ENCODE measurements around the gene POLR2E. TPM values are rescaled to one million over a fixed set of nuclear protein-coding genes. Genes with fewer than 3 reads are reported as not detected.
A peak's percentile ranks its signal among the peaks of the same experiment; 100 is the strongest.

POLR2E gene
- total and polyA plus RNA-seq, 9 of the 15 experiments (the other 6 are each of a cell fraction or from before 2014, with no cell fraction given) = 3.4 to 413 (median 244) TPM

DNA sequence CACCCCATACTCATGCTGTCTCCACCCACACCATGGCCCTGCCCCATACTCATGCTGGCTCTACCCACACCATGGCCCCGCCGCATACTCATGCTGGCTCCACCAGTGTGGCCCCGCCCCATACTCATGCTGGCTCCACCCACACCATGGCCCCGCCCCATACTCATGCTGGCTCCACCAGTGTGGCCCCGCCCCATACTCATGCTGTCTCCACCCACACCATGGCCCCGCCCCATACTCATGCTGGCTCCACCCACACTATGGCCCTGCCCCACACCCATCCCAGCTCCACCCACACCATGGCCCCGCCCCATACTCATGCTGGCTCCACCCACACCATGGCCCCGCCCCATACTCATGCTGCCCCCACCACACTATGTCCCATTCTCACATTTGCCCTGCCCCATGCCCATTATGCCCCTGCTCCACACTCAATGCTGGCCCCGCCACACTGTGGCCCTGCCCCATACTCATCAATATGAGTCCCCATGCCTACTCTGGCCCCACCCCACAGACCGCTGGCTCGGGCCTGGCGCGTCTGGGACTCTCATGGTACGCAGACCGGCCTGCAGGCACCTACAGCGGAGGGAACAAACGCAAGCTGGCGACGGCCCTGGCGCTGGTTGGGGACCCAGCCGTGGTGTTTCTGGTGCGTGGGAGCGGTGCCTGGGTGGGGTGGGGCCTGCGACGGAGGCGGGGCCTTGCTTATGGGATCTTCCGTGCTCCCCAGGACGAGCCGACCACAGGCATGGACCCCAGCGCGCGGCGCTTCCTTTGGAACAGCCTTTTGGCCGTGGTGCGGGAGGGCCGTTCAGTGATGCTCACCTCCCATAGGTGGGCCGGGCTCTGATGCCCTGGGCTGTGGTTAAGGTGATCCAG is 31.9 kb downstream of the POLR2E start (continued):
- TF ChIP-seq, protein P1, sequence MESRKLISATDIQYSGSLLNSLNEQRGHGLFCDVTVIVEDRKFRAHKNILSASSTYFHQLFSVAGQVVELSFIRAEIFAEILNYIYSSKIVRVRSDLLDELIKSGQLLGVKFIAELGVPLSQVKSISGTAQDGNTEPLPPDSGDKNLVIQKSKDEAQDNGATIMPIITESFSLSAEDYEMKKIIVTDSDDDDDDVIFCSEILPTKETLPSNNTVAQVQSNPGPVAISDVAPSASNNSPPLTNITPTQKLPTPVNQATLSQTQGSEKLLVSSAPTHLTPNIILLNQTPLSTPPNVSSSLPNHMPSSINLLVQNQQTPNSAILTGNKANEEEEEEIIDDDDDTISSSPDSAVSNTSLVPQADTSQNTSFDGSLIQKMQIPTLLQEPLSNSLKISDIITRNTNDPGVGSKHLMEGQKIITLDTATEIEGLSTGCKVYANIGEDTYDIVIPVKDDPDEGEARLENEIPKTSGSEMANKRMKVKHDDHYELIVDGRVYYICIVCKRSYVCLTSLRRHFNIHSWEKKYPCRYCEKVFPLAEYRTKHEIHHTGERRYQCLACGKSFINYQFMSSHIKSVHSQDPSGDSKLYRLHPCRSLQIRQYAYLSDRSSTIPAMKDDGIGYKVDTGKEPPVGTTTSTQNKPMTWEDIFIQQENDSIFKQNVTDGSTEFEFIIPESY (CRISPR knock-in tag; IDR thresholded peaks at IDR 0.05) = peak; percentile 94
- TF ChIP-seq HDAC6 (IDR thresholded peaks at IDR 0.05; ENCODE audit: low read depth, low read length) (no peak), PHF20 (IDR thresholded peaks at IDR 0.05; ENCODE audit: partially characterized antibody) (no peak), SMAD1 (IDR thresholded peaks at IDR 0.05; ENCODE audit: low read depth, low read length, partially characterized antibody) (no peak)
- TF ChIP-seq, protein P2, sequence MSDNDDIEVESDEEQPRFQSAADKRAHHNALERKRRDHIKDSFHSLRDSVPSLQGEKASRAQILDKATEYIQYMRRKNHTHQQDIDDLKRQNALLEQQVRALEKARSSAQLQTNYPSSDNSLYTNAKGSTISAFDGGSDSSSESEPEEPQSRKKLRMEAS (CRISPR knock-in tag; IDR thresholded peaks at IDR 0.05) = 0 out of 2 replicates have a peak, but pooled peaks have one; percentile 4

DNA sequence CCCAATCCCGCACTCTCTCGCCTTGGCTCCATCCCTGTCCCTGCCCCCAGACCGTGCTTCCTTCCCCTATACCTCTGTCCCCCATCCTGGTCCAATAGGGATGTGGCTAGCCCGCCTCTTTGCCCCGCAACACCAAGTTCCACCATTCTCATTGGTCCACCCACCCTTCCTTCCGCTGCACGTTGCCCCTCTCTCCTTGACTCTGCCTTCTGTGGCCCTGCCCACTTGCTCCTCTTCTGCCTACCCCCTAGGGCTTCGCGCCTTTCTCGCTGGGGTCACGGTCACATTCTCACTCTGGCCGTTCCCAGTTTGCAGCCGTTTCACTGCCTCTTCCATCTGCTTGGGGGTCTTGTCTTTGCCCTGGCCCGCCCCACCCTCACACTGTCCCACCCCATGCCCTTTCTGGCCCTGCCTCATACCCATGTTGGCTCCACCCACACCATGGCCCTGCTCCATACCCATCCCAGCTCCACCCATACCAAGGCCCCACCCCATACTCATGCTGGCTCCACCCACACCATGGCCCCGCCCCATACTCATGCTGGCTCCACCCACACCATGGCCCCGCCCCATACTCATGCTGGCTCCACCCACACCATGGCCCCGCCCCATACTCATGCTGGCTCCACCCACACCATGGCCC is 32.7 kb downstream of the POLR2E start:
- H3K4me1 ChIP-seq (replicated peaks in 1 of 2; ENCODE audit: control insufficient read depth in 2 of 2, insufficient read depth in 2 of 2, low read length in 2 of 2) = peaks cover 9 to 60% of the 10 kb centered on the region in 2 experiments
- in situ Hi-C loops (cut with MboI) = no loop called here
- no peaks in the 10 kb centered on the region for H3K27me3 ChIP-seq (ENCODE audit: control insufficient read depth in 2 of 2, insufficient read depth in 2 of 2, low read length in 2 of 2)
- 78% methylated on average over 9 of the region's 17 CpGs for WGBS (ENCODE audit: insufficient coverage, low coverage, missing lambda C conversion rate)
- no TSS peak for BruUV-seq (replicated peaks)
- POLR2A ChIA-PET = interaction anchor here (0.5 to 1.1 kb wide), 2 partner anchors 8 to 37 kb away, joined by 3 to 4 read pairs; no protein-coding TSS in a partner anchor
- no peaks in the 10 kb centered on the region for H3K9me1 ChIP-seq (ENCODE audit: control insufficient read depth, insufficient read depth, low read length)
- no peak overlapping the region for H2AFZ ChIP-seq (ENCODE audit: low read depth, low read length)
- H3K9ac ChIP-seq (ENCODE audit: insufficient read depth in 1 of 2, low read depth in 2 of 2, low read length in 2 of 2) = peak overlapping the region in 1 of 2 experiments; percentile 37; a peak in 1 of 4 replicates
- no peaks in the 10 kb centered on the region for H3K79me2 ChIP-seq (ENCODE audit: control insufficient read depth, insufficient read depth, low read length)
- CTCF ChIA-PET (ENCODE audit: low intra/inter-chr PET ratio) = no interaction called here
- FAIRE-seq = no peak
- no peaks in the 10 kb centered on the region for H3K9me3 ChIP-seq (replicated peaks; ENCODE audit: control insufficient read depth, insufficient read depth, low read depth, low read length)
- peaks cover 40% of the 10 kb centered on the region for H3K36me3 ChIP-seq (ENCODE audit: control insufficient read depth, insufficient read depth, low read length)
- intact Hi-C loops (cut with micrococcal nuclease) = no loop called here
- H3K4me2 ChIP-seq (ENCODE audit: insufficient read depth, low read length) = no peak overlapping the region
- peak in 3 of 4 experiments; percentile 81 to 85 (median 83) for DNase-seq (ENCODE audit: extremely low read depth in 1 of 4, low spot score in 3 of 4)
- no peak overlapping the region for H3K27ac ChIP-seq (ENCODE audit: extremely low read depth, low read depth, low read length)
- H4K20me1 ChIP-seq (replicated peaks; ENCODE audit: control insufficient read depth, insufficient read depth, low read length) = no peaks in the 10 kb centered on the region
- H3K4me3 ChIP-seq = no peak overlapping the region
- ATAC-seq = peak; percentile 72
- TF ChIP-seq, protein P1 (CRISPR knock-in tag; IDR thresholded peaks at IDR 0.05) = peak; percentile 77; the same call in 1 of the 2 replicates
- TF ChIP-seq ZKSCAN8 (CRISPR knock-in tag; IDR thresholded peaks at IDR 0.05) (no peak), POLR2AphosphoS2 (IDR thresholded peaks at IDR 0.05; ENCODE audit: low read length) (no peak), HDGF (IDR thresholded peaks at IDR 0.05) (0 out of 2 replicates have a peak, but pooled peaks have one; percentile 56), ELF4 (CRISPR knock-in tag; IDR thresholded peaks at IDR 0.05) (peak; percentile 47; the same call in 1 of the 2 replicates), POLR2A (conservative IDR thresholded peaks at IDR 0.05) (peak; percentile 34), NONO (IDR thresholded peaks at IDR 0.05; ENCODE audit: low read depth in 2 of 2, low read length in 1 of 2) (no peak), PTRF (tag; IDR thresholded peaks at IDR 0.05) (no peak)
- TF ChIP-seq, protein P3, sequence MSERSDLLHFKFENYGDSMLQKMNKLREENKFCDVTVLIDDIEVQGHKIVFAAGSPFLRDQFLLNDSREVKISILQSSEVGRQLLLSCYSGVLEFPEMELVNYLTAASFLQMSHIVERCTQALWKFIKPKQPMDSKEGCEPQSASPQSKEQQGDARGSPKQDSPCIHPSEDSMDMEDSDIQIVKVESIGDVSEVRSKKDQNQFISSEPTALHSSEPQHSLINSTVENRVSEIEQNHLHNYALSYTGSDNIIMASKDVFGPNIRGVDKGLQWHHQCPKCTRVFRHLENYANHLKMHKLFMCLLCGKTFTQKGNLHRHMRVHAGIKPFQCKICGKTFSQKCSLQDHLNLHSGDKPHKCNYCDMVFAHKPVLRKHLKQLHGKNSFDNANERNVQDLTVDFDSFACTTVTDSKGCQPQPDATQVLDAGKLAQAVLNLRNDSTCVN (CRISPR knock-in tag; IDR thresholded peaks at IDR 0.05) = 0 out of 2 replicates have a peak, but pooled peaks have one; percentile 33

All from K562 (cell line).